WTC11 (cell line): ENCODE data around the gene GNAL. TPM values are rescaled to one million over a fixed set of nuclear protein-coding genes. Genes with fewer than 3 reads are reported as not detected.

ENCODE experiments used
- ATAC-seq: fragments of 200-7000 bp; cut with Tn5 transposase; 2 replicates; pipeline ENCODE4 v1.10.0; 2021; ENCODE audit warnings: mild to moderate bottlenecking, moderate library complexity
- CTCF ChIA-PET: fragments of 300-600 bp; sonication (Branson Sonifier 250); formaldehyde crosslinking; loops from one replicate; lab custom pipeline; 2021; ENCODE audit warnings: antibody characterized with exemption; lab: Charles Lee
- POLR2A ChIA-PET: fragments of 350-600 bp; sonication (Branson Sonifier 250); formaldehyde crosslinking; loops from one replicate; lab custom pipeline; 2021; ENCODE audit warnings: antibody characterized with exemption; lab: Charles Lee
- DNase-seq: peaks from one replicate; pipeline ENCODE4 v3.0.0; 2021; ENCODE audit warnings: low spot score
- H3K27ac Mint-ChIP-seq: 2 replicates; pipeline ENCODE4 v1.8.0; 2021; ENCODE audit warnings: mixed read lengths
- H3K27me3 Mint-ChIP-seq: 2 replicates; pipeline ENCODE4 v1.8.0; 2021; ENCODE audit warnings: low read depth, mild to moderate bottlenecking, moderate library complexity, mixed read lengths
- H3K36me3 Mint-ChIP-seq: 2 replicates; pipeline ENCODE4 v1.8.0; 2021; ENCODE audit warnings: mixed read lengths
- H3K4me1 Mint-ChIP-seq: 2 replicates; pipeline ENCODE4 v1.8.0; 2022; ENCODE audit warnings: mixed read lengths
- H3K4me3 Mint-ChIP-seq: 2 replicates; pipeline ENCODE4 v1.8.0; 2021; ENCODE audit warnings: mild to moderate bottlenecking, moderate library complexity, mixed read lengths
- H3K9me3 Mint-ChIP-seq: 2 replicates; pipeline ENCODE4 v1.8.0; 2021; ENCODE audit warnings: mixed read lengths
- ARID4B ChIP-seq: sonication (generic); formaldehyde crosslinking; IDR thresholded peaks from 2 replicates; pipeline ENCODE4 v1.8.0; 2023; ENCODE audit warnings: missing genetic modification reagents, mild to moderate bottlenecking, borderline replicate concordance
- CREM ChIP-seq: sonication (generic); formaldehyde crosslinking; IDR thresholded peaks from 2 replicates; pipeline ENCODE4 v1.8.1; 2022; ENCODE audit warnings: mild to moderate bottlenecking, missing genetic modification reagents, moderate library complexity
- ERG ChIP-seq: fragments of 250-450 bp; sonication (Bioruptor Pico); IDR thresholded peaks from 2 replicates; pipeline ENCODE4 v1.8.0; 2021; ENCODE audit warnings: mild to moderate bottlenecking
- KAT7 ChIP-seq: sonication (generic); formaldehyde crosslinking; IDR thresholded peaks from 2 replicates; pipeline ENCODE4 v1.8.1; 2023; ENCODE audit warnings: missing genetic modification reagents, mild to moderate bottlenecking, borderline replicate concordance
- MAX ChIP-seq: sonication (generic); formaldehyde crosslinking; IDR thresholded peaks from 2 replicates; pipeline ENCODE4 v1.8.0; 2022; ENCODE audit warnings: mild to moderate bottlenecking, missing genetic modification reagents
- PRDM15 ChIP-seq: sonication (generic); formaldehyde crosslinking; IDR thresholded peaks from 2 replicates; pipeline ENCODE4 v1.8.0; 2022; ENCODE audit warnings: missing genetic modification reagents
- PREB ChIP-seq: sonication (generic); formaldehyde crosslinking; IDR thresholded peaks from 2 replicates; pipeline ENCODE4 v1.8.1; 2022; ENCODE audit warnings: mild to moderate bottlenecking, missing genetic modification reagents, moderate library complexity, borderline replicate concordance
- SMAD3 ChIP-seq: sonication (generic); formaldehyde crosslinking; IDR thresholded peaks from 2 replicates; pipeline ENCODE4 v1.8.0; 2022; ENCODE audit warnings: missing genetic modification reagents, mild to moderate bottlenecking, borderline replicate concordance
- SP1 ChIP-seq: sonication (generic); formaldehyde crosslinking; conservative IDR thresholded peaks from 2 replicates; pipeline ENCODE4 v1.8.1; 2022; ENCODE audit warnings: missing genetic modification reagents
- STAT6 ChIP-seq: sonication (generic); formaldehyde crosslinking; conservative IDR thresholded peaks from 2 replicates; pipeline ENCODE4 v1.8.1; 2023; ENCODE audit warnings: mild to moderate bottlenecking, low read depth, missing genetic modification reagents, moderate library complexity
- TCF7 ChIP-seq: sonication (generic); formaldehyde crosslinking; IDR thresholded peaks from 2 replicates; pipeline ENCODE4 v1.8.0; 2022; ENCODE audit warnings: mild to moderate bottlenecking, low read depth, missing genetic modification reagents, moderate library complexity
- TEAD1 ChIP-seq: sonication (generic); formaldehyde crosslinking; IDR thresholded peaks from 2 replicates; pipeline ENCODE4 v1.8.0; 2022; ENCODE audit warnings: mild to moderate bottlenecking, missing genetic modification reagents
- TEAD4 ChIP-seq: sonication (generic); formaldehyde crosslinking; IDR thresholded peaks from 2 replicates; pipeline ENCODE4 v1.8.0; 2022; ENCODE audit warnings: mild to moderate bottlenecking, missing genetic modification reagents
- USF1 ChIP-seq: sonication (generic); formaldehyde crosslinking; IDR thresholded peaks from 2 replicates; pipeline ENCODE4 v1.8.0; 2022; ENCODE audit warnings: mild to moderate bottlenecking, missing genetic modification reagents
- ZNF423 ChIP-seq: fragments of 250-450 bp; sonication (Bioruptor Pico); IDR thresholded peaks from 2 replicates; pipeline ENCODE4 v2.1.2; 2022; ENCODE audit warnings: mild to moderate bottlenecking, moderate library complexity
- ZNF532 ChIP-seq: fragments of 250-450 bp; sonication (Bioruptor Pico); IDR thresholded peaks from 2 replicates; pipeline ENCODE4 v1.9.0; 2021; ENCODE audit warnings: mild to moderate bottlenecking, borderline replicate concordance
- total RNA-seq: library from RNA; stranded (reverse); gene quantifications from 3 replicates; pipeline ENCODE4 v1.2.3, GENCODE V29; 2021

GNAL gene
- total RNA-seq, 1 experiment from 2014 or later: 22.3 TPM

GRCh38 chr18:11672198-11672597, 16.9 kb upstream of the GNAL start (continued):
- TF ChIP-seq ARID4B (CRISPR knock-in tag) (no peak), SP1 (CRISPR knock-in tag) (no peak), CREM (CRISPR knock-in tag) (no peak), MAX (no peak), PRDM15 (CRISPR knock-in tag) (no peak), KAT7 (no peak), SMAD3 (no peak), TEAD1 (no peak)

GRCh38 chr18:11672846-11673454, 16.1 kb upstream of the GNAL start:
- Mint-ChIP-seq H3K36me3 (no peaks in the 10 kb centered on the region), H3K27me3 (peaks cover 12% of the 10 kb centered on the region), H3K4me3 (no peak overlapping the region), H3K4me1 (peaks cover 23% of the 10 kb centered on the region), H3K9me3 (no peaks in the 10 kb centered on the region), H3K27ac (no peak overlapping the region)
- DNase-seq (no peak), ATAC-seq (no peak)
- ChIA-PET POLR2A (interaction anchor here (0.6 kb wide), 1 partner anchor 234 kb away, joined by 3 read pairs; no protein-coding TSS in a partner anchor), CTCF (interaction anchor here (1.5 kb wide), 2 partner anchors 17 to 60 kb away, joined by 3 to 4 read pairs; no protein-coding TSS in a partner anchor)
- no peak for TF ChIP-seq TEAD4 (CRISPR knock-in tag)
- no peak for TF ChIP-seq PREB (CRISPR knock-in tag)
- TF ChIP-seq ZNF532 (CRISPR knock-in tag): no peak
- TF ChIP-seq STAT6: no peak
- TF ChIP-seq USF1 (CRISPR knock-in tag): no peak
- TF ChIP-seq ZNF423 (CRISPR knock-in tag): no peak
- no peak for TF ChIP-seq TCF7 (CRISPR knock-in tag)
- TF ChIP-seq ERG (CRISPR knock-in tag): no peak
